Mucosa of stomach (tissue), 1 donor: ENCODE measurements around the gene RNF152.

ENCODE experiments used
- H3K27me3 ChIP-seq: one replicate; pipeline ENCODE4 v1.7.0; 2013; ENCODE audit warnings: mild to moderate bottlenecking, low read length; ENCODE audit not compliant: control insufficient read depth, insufficient read depth
- H3K36me3 ChIP-seq: one replicate; pipeline ENCODE4 v1.7.0; 2013; ENCODE audit warnings: low read length; ENCODE audit not compliant: control insufficient read depth, insufficient read depth
- H3K4me1 ChIP-seq: one replicate; pipeline ENCODE4 v1.7.0; 2013; ENCODE audit warnings: mild to moderate bottlenecking, low read length; ENCODE audit not compliant: control insufficient read depth, insufficient read depth
- H3K4me3 ChIP-seq: one replicate; pipeline ENCODE4 v1.7.0; 2013; ENCODE audit warnings: low read length
- H3K9ac ChIP-seq: one replicate; pipeline ENCODE4 v1.7.0; 2013; ENCODE audit warnings: mild to moderate bottlenecking, low read length, moderate library complexity
- H3K9me3 ChIP-seq: one replicate; pipeline ENCODE4 v1.7.0; 2013; ENCODE audit warnings: mild to moderate bottlenecking, low read length, moderate library complexity; ENCODE audit not compliant: control insufficient read depth
- donor health status: Pancreatic carcinoma.

Gene RNF152

GRCh38 chr18:61891894-61892293 lies 913 bp downstream of the RNF152 start:
- H3K4me1 ChIP-seq, result peaks cover 18% of the 10 kb centered on the region
- no peak overlapping the region for H3K9ac ChIP-seq
- H3K36me3 ChIP-seq, result no peaks in the 10 kb centered on the region
- H3K9me3 ChIP-seq, result no peaks in the 10 kb centered on the region
- no peak overlapping the region for H3K4me3 ChIP-seq
- H3K27me3 ChIP-seq, result peaks cover 42% of the 10 kb centered on the region

GRCh38 chr18:61891271-61891670 lies 1.5 kb downstream of the RNF152 start:
- Histone ChIP-seq H3K9ac (no peak overlapping the region), H3K27me3 (peaks cover 42% of the 10 kb centered on the region), H3K36me3 (no peaks in the 10 kb centered on the region), H3K4me1 (peaks cover 18% of the 10 kb centered on the region), H3K9me3 (no peaks in the 10 kb centered on the region), H3K4me3 (no peak overlapping the region)

DNA sequence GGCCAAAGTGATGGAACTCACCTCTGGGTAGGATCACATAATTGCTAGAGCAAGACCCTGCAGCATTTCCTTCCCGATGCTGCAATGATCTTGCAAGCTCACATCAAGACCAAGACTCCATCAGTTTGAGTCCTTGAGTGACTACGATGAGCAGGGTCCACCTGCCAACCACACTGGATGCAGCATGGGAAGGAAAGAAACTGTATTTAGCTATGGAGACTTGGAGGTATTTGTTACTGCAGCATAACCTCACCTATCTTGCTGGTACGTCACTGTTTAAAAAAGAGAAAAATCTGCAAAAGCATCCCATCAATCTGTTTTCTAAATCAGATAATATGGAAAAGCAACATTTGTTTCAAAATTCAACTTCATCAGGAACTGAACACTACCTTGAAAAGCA lies 2.5 kb downstream of the RNF152 start:
- H3K9ac ChIP-seq, result no peak overlapping the region

GRCh38 chr18:61889541-61889940 lies 3.3 kb downstream of the RNF152 start:
- Histone ChIP-seq H3K9ac (no peak overlapping the region), H3K4me3 (no peak overlapping the region), H3K4me1 (peaks cover 13% of the 10 kb centered on the region), H3K9me3 (no peaks in the 10 kb centered on the region), H3K27me3 (peaks cover 34% of the 10 kb centered on the region), H3K36me3 (no peaks in the 10 kb centered on the region)

More for the DNA sequence above, 2.5 kb downstream of the RNF152 start:
- no peak overlapping the region for H3K4me3 ChIP-seq
- H3K36me3 ChIP-seq, result no peaks in the 10 kb centered on the region
- H3K27me3 ChIP-seq, result peaks cover 42% of the 10 kb centered on the region
- peaks cover 18% of the 10 kb centered on the region for H3K4me1 ChIP-seq
- no peaks in the 10 kb centered on the region for H3K9me3 ChIP-seq

- H3K4me1 ChIP-seq, result peaks cover 12% of the 10 kb centered on the region
- H3K9me3 ChIP-seq, result no peaks in the 10 kb centered on the region
- H3K36me3 ChIP-seq, result no peaks in the 10 kb centered on the region
- no peak overlapping the region for H3K4me3 ChIP-seq
- no peak overlapping the region for H3K9ac ChIP-seq
- peaks cover 28% of the 10 kb centered on the region for H3K27me3 ChIP-seq
Measured at GRCh38 chr18:61888622-61889021, 4.2 kb downstream of the RNF152 start.

GRCh38 chr18:61887838-61888237 lies 5.0 kb downstream of the RNF152 start:
- Histone ChIP-seq H3K27me3 (peaks cover 20% of the 10 kb centered on the region), H3K36me3 (no peaks in the 10 kb centered on the region), H3K4me1 (peaks cover 4% of the 10 kb centered on the region), H3K4me3 (no peak overlapping the region), H3K9me3 (no peaks in the 10 kb centered on the region), H3K9ac (no peak overlapping the region)

DNA sequence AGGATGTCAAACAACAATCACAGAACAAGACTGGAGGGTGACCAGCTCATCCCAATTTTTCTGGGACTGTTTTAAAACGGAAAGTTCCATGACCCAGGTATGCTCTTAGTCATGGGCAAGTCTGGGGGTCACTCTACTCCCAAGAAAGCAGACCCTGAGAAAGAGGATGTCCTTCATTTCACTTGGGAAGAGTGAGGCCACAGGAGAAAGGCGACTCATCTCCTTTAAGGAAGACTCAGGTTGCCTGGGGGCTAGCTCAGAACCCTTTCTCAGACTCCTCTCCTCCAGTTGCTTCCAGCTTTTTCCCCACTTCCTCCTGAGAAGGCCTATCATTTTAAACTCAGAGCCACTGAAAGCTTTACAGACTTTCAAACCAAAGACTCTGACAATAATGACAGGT lies 9.3 kb downstream of the RNF152 start:
- H3K36me3 ChIP-seq, result no peaks in the 10 kb centered on the region
- no peaks in the 10 kb centered on the region for H3K9me3 ChIP-seq
- H3K4me1 ChIP-seq, result no peaks in the 10 kb centered on the region
- H3K27me3 ChIP-seq, result no peaks in the 10 kb centered on the region
- no peak overlapping the region for H3K4me3 ChIP-seq
- H3K9ac ChIP-seq, result no peak overlapping the region

GRCh38 chr18:61882296-61883004 lies 10.4 kb downstream of the RNF152 start:
- Histone ChIP-seq H3K9ac (no peak overlapping the region), H3K27me3 (no peaks in the 10 kb centered on the region), H3K36me3 (no peaks in the 10 kb centered on the region), H3K4me3 (no peak overlapping the region), H3K4me1 (no peaks in the 10 kb centered on the region), H3K9me3 (no peaks in the 10 kb centered on the region)

GRCh38 chr18:61876899-61877298 lies 15.9 kb downstream of the RNF152 start:
- peaks cover 5% of the 10 kb centered on the region for H3K27me3 ChIP-seq
- H3K4me1 ChIP-seq, result no peaks in the 10 kb centered on the region
- no peaks in the 10 kb centered on the region for H3K36me3 ChIP-seq
- no peak overlapping the region for H3K9ac ChIP-seq
- no peak overlapping the region for H3K4me3 ChIP-seq
- no peaks in the 10 kb centered on the region for H3K9me3 ChIP-seq

GRCh38 chr18:61870151-61870550 lies 22.7 kb downstream of the RNF152 start:
- no peaks in the 10 kb centered on the region for H3K4me1 ChIP-seq
- H3K9me3 ChIP-seq, result no peaks in the 10 kb centered on the region
- no peaks in the 10 kb centered on the region for H3K36me3 ChIP-seq
- H3K27me3 ChIP-seq, result no peaks in the 10 kb centered on the region
- no peak overlapping the region for H3K9ac ChIP-seq
- no peak overlapping the region for H3K4me3 ChIP-seq

DNA sequence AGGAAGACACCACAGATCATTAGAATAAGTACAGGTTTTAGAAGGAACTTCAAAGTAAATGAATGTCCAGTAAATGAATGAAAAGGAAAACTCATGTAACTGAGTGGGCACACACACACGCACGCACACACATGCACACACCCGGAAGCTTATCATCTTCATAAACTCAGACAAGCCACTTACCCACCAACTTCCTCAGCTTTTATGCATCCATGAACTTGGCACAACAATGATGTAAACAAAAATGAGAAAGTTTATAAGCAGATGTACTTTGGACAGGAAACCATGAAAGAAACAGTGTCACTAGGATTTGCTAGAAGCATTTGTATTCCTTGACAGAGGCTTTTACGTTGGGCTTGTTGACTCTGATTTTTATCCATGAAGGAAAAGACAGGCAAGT lies 23.2 kb downstream of the RNF152 start:
- H3K4me3 ChIP-seq, result no peak overlapping the region
- no peaks in the 10 kb centered on the region for H3K36me3 ChIP-seq
- H3K4me1 ChIP-seq, result no peaks in the 10 kb centered on the region
- H3K27me3 ChIP-seq, result no peaks in the 10 kb centered on the region
- no peak overlapping the region for H3K9ac ChIP-seq
- H3K9me3 ChIP-seq, result no peaks in the 10 kb centered on the region

GRCh38 chr18:61865466-61866175 lies 27.2 kb downstream of the RNF152 start:
- Histone ChIP-seq H3K9ac (no peak overlapping the region), H3K4me3 (no peak overlapping the region), H3K4me1 (no peaks in the 10 kb centered on the region), H3K9me3 (no peaks in the 10 kb centered on the region), H3K27me3 (no peaks in the 10 kb centered on the region), H3K36me3 (no peaks in the 10 kb centered on the region)
